ENCODE results near the gene ASCL5.
A peak's percentile ranks its signal among the peaks of the same experiment; 100 is the strongest.
"Not testable (repeated sequence)": the region's sequence is repeated elsewhere in the genome, so short reads cannot be mapped to it uniquely, and the experiment has no call there.

ASCL5 gene

DNA sequence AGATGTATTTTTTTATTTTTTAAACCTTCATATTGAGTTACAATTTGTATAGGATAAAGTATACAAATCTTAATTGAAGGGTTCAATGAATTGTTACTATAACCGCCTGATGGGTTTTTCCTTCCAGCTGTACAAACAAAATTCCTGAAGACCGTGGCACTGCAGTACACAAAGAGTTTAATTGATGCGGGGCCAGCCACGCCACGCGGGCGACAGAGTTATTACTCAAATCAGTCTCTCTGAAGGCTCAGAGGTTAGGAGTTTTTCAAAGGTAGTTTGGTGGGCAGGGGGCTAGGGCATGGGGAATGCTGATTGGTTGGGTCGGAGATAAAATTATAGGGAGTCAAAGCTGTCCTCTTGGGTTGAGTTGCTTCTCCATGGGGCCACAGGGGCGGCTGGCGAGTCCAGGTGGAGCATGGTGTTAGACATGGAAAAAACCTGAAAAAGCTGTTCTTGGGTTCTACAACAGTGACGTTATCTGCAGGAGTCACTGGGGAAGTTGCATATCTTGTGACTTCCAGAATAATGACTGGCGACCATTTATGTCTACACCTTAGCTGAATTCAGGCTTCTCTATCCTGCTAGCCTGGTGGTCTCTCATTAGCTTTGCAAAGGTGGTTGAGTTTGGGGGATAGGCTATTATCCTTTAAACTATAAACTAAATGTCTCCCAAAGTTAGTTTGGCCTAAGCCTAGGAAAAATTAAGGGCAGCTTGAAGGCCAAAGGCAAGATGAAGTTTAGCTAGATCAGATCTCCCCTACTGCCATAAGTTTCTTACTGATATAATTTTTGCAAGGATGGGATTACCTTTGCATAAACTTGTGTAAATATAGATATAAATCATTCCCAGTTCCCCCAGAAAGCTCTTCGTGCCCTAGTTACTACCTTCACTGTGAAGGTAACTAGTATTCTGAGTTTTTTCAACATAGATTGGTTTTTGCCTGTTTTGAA, 40.3 kb upstream of the ASCL5 start:
- TF ChIP-seq TAF1 (IDR thresholded peaks at IDR 0.05; ENCODE audit: borderline replicate concordance, low read depth, low read length) (no peak), POLR2A (IDR thresholded peaks at IDR 0.05; ENCODE audit: low read depth, low read length) (no peak), POLR2AphosphoS5 (IDR thresholded peaks at IDR 0.05; ENCODE audit: low read depth, low read length) (no peak)
- DNase-seq (ENCODE audit: insufficient read length) (no peak), FAIRE-seq (no peak)

DNA sequence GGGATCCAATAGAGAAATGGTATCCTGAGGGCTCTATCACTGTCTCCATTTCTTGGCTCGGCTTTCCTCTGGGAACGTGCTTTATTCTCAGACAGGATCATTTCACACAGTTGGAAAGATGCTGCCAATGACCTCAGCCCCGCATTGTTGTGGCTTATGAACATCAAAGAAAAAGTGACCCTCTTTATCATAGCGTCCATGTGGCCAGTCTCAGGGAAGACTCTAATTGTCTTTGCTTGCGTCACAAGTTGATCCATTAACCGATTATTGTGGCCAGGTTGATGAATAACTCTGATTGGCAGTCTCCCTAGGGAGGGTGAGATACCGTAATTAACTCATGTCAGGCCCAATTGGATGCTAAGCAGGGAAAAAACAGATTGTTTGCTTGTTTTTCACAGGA, 37.7 kb upstream of the ASCL5 start:
- TF ChIP-seq POLR2AphosphoS5 (IDR thresholded peaks at IDR 0.05; ENCODE audit: low read depth, low read length): no peak
- no peak for TF ChIP-seq TAF1 (IDR thresholded peaks at IDR 0.05; ENCODE audit: borderline replicate concordance, low read depth, low read length)
- no peak for TF ChIP-seq POLR2A (IDR thresholded peaks at IDR 0.05; ENCODE audit: low read depth, low read length)
- FAIRE-seq (no peak), DNase-seq (ENCODE audit: insufficient read length) (no peak)

DNA sequence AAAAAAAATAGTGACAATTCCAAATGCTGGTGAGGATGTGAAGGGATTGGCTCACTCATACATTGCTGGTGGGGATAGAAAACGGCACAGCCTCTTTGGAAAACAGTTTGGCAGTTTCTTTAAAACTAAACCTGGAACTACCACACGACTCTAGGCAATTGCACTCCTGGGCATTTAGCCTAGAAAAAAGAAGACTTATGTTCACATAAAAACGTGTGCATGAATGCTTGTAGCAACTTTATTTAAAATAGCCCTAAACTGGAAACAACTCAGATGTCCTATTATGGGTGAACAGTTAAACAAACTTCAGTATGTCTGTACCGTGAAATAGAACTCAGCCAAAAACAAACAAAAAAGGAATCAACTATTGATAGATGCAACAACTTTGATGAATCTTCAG, 36.7 kb upstream of the ASCL5 start:
- TF ChIP-seq TAF1 (IDR thresholded peaks at IDR 0.05; ENCODE audit: borderline replicate concordance, low read depth, low read length) (no peak), POLR2AphosphoS5 (IDR thresholded peaks at IDR 0.05; ENCODE audit: low read depth, low read length) (no peak), POLR2A (IDR thresholded peaks at IDR 0.05; ENCODE audit: low read depth, low read length) (no peak)
- FAIRE-seq (no peak), DNase-seq (ENCODE audit: insufficient read length) (no peak)

DNA sequence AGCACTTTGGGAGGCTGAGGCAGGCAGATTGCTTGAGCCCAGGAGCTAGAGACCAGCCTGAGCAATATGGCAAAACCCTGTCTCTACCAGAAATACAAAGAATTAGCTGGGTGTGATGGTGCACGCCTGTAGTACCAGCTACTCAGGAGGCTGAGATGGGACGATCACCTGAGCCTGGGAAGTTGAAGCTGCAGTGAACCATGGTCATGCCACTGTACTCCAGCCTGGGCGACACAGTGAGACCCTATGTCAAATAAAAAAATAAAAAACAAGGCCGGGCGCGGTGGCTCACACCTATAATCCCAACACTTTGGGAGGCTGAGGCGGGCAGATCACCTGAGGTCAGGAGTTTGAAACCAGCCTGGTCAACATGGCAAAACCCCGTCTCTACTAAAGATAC, 36.1 kb upstream of the ASCL5 start:
- not testable (repeated sequence) for FAIRE-seq; DNase-seq (ENCODE audit: insufficient read length)

DNA sequence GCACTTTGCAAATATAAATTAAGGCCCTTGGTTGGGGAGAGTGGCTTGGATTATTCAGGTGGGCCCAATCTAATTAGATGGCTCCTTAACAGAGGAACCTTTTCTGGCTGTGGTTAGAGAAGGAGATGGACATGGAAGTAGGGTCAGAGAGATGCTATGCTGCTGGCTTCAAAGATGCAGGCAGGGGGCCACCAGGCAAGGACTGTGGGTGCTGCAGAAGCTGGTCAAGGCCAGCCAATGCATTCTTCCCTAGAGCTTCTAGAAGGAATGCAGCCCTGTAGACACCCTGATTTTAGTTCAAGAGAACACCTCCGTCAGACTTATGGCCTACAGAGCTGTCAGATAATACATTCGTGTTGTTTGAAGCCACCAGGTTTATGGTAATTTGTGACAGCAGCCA, 31.0 kb upstream of the ASCL5 start:
- DNase-seq (ENCODE audit: insufficient read length) (no peak), FAIRE-seq (no peak)
- TF ChIP-seq TAF1 (IDR thresholded peaks at IDR 0.05; ENCODE audit: borderline replicate concordance, low read depth, low read length) (no peak), POLR2A (IDR thresholded peaks at IDR 0.05; ENCODE audit: low read depth, low read length) (no peak), POLR2AphosphoS5 (IDR thresholded peaks at IDR 0.05; ENCODE audit: low read depth, low read length) (no peak)

DNA sequence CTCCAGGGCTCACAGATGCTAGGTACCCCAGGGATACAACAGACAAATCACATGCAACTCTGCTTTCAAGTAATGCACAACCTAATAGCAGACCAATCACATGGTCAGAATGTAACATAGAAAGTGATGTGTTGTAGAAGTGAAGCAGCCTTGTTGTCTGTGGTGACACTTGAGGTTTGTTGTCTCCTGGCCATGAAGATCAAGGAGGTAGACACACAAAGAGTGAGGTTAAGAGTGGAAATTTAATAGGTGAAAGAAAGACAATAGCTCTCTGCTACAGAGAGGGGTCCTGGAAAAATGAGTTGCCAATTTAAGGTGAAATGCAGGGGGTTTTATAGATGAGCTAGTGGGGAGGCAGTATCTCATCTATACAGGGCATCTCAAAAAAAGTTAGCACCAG, 29.8 kb upstream of the ASCL5 start:
- no peak for DNase-seq (ENCODE audit: insufficient read length)
- no peak for FAIRE-seq
- TF ChIP-seq TAF1 (IDR thresholded peaks at IDR 0.05; ENCODE audit: borderline replicate concordance, low read depth, low read length): no peak
- TF ChIP-seq POLR2AphosphoS5 (IDR thresholded peaks at IDR 0.05; ENCODE audit: low read depth, low read length): no peak
- TF ChIP-seq POLR2A (IDR thresholded peaks at IDR 0.05; ENCODE audit: low read depth, low read length): no peak

DNA sequence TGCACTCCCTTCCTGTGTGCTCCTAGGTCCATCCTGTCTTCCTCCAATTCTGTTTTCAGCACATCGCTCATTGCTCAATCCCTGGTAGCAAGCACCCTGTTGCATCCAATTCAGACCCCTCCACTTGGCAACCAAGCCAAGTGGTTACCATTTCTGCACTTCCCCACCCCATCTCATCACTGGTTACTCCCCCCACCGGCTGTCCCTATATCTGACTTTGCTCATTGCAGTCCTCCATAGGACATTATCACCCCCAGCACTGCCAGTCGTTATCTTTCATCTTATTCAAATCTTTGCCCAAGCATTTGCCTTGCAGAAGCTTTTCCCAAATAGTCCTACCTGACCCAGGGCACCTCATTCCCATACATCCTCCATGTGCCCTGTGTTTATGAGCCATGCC, 29.4 kb upstream of the ASCL5 start:
- TF ChIP-seq TAF1 (IDR thresholded peaks at IDR 0.05; ENCODE audit: borderline replicate concordance, low read depth, low read length): no peak
- DNase-seq (ENCODE audit: insufficient read length) (no peak), FAIRE-seq (no peak)

DNA sequence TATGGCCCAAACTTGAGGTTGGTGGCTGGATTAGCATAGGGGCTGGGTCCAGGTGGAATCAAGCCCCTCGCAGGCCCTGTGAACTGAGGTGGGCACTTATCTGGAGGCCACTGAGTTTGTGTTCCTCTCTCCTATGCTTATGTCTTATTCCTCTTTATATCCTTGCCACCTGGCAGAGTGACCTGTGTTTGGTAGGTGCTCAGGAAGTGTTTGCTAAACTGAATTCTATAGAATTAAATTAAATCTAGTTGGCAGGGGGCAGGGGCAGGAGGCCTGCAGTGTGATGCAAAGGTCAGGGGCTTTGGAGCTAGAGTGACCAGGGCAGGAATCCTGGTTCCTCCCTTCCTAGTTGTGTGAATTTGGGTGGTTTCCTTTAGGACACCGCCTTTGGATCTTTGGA, 28.4 kb upstream of the ASCL5 start:
- DNase-seq (ENCODE audit: insufficient read length) (no peak), FAIRE-seq (no peak)
- TF ChIP-seq POLR2AphosphoS5 (IDR thresholded peaks at IDR 0.05; ENCODE audit: low read depth, low read length) (no peak), POLR2A (IDR thresholded peaks at IDR 0.05; ENCODE audit: low read depth, low read length) (no peak), TAF1 (IDR thresholded peaks at IDR 0.05; ENCODE audit: borderline replicate concordance, low read depth, low read length) (no peak)

DNA sequence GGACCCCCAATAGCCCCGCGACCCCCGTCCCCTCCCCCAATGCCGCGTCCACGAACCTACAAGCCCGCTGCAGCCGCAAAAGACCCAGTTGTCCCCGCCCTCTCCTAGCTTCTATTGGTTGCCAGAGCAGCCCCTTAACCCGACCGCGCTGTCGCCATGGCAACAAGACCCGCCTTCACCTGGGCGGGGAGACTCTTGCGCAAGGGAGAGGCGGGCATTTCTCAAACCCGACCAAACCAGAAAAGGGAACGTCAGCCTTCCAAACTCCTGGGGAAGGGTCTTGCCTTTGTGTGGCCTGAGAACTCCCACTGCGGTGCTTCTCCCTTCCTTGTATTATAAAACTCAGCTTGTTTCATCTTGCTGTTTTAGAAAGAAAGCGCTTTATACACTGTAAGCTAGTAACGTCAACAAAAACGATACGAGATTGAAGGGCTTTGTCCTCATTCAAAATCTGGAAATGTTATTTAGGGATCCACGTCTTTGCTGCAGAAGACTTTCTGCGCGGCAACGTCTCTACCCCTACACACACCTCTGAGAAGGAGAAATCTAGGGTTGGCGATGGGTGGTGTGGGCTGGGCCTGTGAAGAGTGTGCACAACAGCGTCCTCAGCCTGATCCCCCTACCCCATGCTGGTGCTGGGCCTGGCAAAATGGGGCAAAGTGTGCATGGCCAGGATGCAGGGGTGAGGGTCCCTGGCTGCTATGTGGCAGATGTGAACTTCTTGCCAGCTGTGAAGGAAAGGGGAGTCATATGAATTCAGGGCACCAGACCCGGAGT, 27.6 kb upstream of the ASCL5 start, which contains the start of gene TMEM9:
TSS of gene TMEM9 (minus strand) at position 86 of the 777 bp plus-strand sequence. CDS start 551 bp downstream, outside the sequence.
- peak; percentile 72 for FAIRE-seq
- TF ChIP-seq TAF1 (IDR thresholded peaks at IDR 0.05; ENCODE audit: borderline replicate concordance, low read depth, low read length) (no peak), POLR2A (IDR thresholded peaks at IDR 0.05; ENCODE audit: low read depth, low read length) (no peak), POLR2AphosphoS5 (IDR thresholded peaks at IDR 0.05; ENCODE audit: low read depth, low read length) (no peak)
- peak; percentile 97 for DNase-seq (ENCODE audit: insufficient read length)

DNA sequence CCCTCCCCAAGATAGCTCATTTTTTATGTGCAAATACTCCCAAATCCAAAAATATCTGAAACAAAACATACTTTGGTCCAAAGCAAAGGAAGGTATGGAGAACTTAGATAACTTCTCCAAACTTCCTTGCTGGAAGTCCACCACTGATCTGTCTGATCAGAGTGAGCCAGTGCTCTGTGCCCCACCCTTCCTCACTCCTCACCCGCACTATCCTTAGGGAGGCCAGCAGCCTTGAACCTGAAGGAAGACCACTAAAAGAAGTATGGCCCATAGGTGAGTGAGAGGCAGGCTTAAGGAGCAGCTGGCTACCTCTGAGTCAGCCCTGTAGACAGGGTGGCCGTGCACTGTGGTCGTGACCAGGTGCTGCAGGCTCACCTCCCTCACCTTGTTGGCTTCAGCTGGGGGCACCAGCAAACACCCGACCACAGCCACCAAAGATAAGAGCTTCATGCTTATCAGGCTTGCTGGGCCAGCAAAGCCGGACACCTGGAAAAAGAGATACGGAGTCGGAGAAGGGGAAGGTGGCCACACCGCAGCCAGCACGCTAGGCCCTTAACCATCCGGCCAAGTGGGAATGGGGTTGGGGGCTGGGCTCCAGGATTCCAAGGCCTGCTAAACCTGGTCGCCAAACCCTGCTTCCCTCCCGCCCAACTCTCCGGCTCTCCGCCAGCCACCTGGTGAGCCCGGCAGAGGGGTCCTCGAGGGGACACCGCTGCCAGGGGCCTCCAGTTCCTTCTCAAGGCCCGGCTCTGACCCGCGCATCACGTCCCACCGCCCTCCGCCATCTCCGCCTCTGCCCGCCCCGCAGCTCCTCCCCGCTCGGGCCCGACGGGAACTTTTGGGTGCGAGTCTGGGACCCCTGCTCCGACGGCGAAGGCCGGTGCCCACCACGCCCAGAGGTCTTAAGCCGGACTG, 26.7 kb upstream of the ASCL5 start:
- FAIRE-seq (no peak), DNase-seq (ENCODE audit: insufficient read length) (peak; percentile 83)
- no peak for TF ChIP-seq POLR2AphosphoS5 (IDR thresholded peaks at IDR 0.05; ENCODE audit: low read depth, low read length)
- TF ChIP-seq TAF1 (IDR thresholded peaks at IDR 0.05; ENCODE audit: borderline replicate concordance, low read depth, low read length): no peak
- TF ChIP-seq POLR2A (IDR thresholded peaks at IDR 0.05; ENCODE audit: low read depth, low read length): no peak; the same call in 1 of the 2 replicates

DNA sequence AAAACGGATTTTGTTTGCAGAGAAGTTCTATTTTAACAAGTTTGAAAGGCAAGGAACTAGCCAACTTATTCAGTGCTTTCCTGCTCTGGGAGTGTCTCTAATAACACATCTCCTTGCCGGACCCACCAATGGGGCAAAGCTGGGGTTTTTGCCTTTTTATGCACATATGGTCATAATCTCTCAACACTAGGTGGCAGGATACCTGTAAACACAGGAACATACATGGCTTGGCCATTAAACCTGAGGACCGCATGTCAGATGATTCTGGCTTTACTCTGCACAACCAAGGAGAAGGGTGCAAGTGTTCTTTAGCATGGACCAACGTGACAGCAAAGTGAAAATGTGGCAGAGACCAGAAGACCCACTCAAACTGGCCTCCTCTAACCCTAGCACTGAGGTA, 22.4 kb upstream of the ASCL5 start:
- no peak for DNase-seq (ENCODE audit: insufficient read length)
- TF ChIP-seq TAF1 (IDR thresholded peaks at IDR 0.05; ENCODE audit: borderline replicate concordance, low read depth, low read length): no peak
- no peak for TF ChIP-seq POLR2A (IDR thresholded peaks at IDR 0.05; ENCODE audit: low read depth, low read length)
- TF ChIP-seq POLR2AphosphoS5 (IDR thresholded peaks at IDR 0.05; ENCODE audit: low read depth, low read length): no peak
- no peak for FAIRE-seq
